ENCODE data around the gene TMEM9B.

DNA sequence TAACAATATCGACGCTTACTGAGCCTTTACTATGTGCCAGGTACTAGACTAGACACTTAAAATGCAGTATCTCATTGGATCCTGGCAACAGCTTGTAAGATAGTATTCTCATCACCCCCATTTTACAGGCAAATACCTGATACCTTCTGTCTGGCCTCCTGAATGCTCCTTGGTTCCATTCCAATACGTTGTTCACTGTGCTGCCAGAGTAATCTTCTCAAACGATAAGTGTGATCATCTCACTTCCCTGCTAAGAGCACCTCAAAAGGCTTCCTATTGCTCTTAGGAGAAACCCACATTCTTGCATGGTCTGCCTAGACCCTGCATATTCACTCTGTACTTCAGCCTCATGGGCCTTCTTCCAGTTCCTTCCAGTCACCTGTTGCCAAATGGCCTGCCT lies 40.8 kb upstream of the TMEM9B start:
- TF ChIP-seq EZH2 (IDR thresholded peaks at IDR 0.05) (no peak), POLR2AphosphoS5 (IDR thresholded peaks at IDR 0.05; ENCODE audit: borderline replicate concordance, low read depth, low read length) (no peak)
